ENCODE results near the gene YRDC. TPM values are rescaled to one million over a fixed set of nuclear protein-coding genes. Genes with fewer than 3 reads are reported as not detected.

The YRDC gene
- total RNA-seq, 3 donors from 2014 or later = 11.6 to 19.3 (median 12.5) TPM

DNA sequence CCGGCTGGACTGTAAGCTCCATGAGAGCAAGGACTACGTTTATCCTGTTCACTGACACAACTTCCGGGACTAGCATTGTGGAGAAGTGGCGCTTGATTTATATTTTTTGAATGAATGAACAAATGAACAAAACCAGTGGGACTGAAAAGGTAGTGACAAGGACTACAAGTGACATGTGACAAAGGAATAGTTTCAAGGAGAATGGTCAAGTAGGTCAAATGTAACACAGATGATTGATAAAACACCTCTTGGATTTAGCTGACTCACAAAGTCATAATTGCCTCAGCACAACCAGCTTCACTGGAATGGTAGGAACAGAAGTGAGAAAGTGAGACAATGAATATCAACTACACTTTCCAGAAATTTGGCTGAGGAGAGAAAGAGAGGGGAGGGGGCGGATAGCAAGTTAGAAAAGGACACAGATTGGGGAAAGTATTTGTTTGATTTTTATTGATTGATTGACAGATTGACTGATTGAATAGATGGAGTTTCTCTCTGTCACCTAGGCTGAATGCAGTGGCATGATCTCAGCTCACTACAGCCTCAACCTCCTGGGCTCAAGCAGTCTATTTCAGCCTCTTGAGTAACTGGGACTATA is 37.1 kb upstream of the YRDC start:
- H3K4me3 ChIP-seq = no peak overlapping the region
- TF ChIP-seq, protein P1, sequence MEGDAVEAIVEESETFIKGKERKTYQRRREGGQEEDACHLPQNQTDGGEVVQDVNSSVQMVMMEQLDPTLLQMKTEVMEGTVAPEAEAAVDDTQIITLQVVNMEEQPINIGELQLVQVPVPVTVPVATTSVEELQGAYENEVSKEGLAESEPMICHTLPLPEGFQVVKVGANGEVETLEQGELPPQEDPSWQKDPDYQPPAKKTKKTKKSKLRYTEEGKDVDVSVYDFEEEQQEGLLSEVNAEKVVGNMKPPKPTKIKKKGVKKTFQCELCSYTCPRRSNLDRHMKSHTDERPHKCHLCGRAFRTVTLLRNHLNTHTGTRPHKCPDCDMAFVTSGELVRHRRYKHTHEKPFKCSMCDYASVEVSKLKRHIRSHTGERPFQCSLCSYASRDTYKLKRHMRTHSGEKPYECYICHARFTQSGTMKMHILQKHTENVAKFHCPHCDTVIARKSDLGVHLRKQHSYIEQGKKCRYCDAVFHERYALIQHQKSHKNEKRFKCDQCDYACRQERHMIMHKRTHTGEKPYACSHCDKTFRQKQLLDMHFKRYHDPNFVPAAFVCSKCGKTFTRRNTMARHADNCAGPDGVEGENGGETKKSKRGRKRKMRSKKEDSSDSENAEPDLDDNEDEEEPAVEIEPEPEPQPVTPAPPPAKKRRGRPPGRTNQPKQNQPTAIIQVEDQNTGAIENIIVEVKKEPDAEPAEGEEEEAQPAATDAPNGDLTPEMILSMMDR (IDR thresholded peaks at IDR 0.05) = no peak
- TF ChIP-seq POLR2A (IDR thresholded peaks at IDR 0.05) (no peak), POLR2AphosphoS5 (IDR thresholded peaks at IDR 0.05) (no peak)
- no peaks in the 10 kb centered on the region for H3K4me1 ChIP-seq
- no peaks in the 10 kb centered on the region for H3K9me3 ChIP-seq
- no peak for DNase-seq (ENCODE audit: low spot score in 2 of 2)
- H3K27ac ChIP-seq = no peak overlapping the region
- H3K36me3 ChIP-seq = no peaks in the 10 kb centered on the region
- H3K27me3 ChIP-seq = no peaks in the 10 kb centered on the region
- intact Hi-C loops (cut with DNase I; ENCODE audit: low total_unique reads) = loop anchor here (5.0 to 10.0 kb wide), 2 partner anchors 283 to 1370 kb away; no protein-coding TSS in a partner anchor

DNA sequence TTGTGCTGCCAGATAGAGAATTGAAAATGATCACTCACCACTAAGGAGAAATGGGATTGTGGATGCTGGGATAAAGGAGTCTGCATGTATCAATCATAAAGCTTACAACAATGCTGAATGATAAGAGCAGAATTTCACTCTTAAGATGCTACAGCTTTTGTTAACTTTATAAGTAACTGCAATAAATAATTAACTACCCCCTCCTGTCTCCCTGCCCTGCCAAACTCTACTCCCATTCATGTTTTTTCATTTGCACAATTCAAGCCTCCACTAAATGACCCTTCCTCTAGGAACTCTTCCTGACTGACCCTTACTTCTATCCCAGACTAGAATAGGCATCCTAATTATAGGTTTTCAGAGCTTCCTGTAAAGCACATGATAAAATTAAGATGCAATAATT is 36.5 kb upstream of the YRDC start:
- no peak overlapping the region for H3K4me3 ChIP-seq
- H3K4me1 ChIP-seq = no peaks in the 10 kb centered on the region
- TF ChIP-seq, protein P1 (IDR thresholded peaks at IDR 0.05) = no peak
- TF ChIP-seq POLR2A (IDR thresholded peaks at IDR 0.05) (no peak), POLR2AphosphoS5 (IDR thresholded peaks at IDR 0.05) (no peak)
- no peak for DNase-seq (ENCODE audit: low spot score in 2 of 2)
- no peaks in the 10 kb centered on the region for H3K9me3 ChIP-seq
- no peak overlapping the region for H3K27ac ChIP-seq
- intact Hi-C loops (cut with DNase I; ENCODE audit: low total_unique reads) = loop anchor here (10.0 kb wide), 1 partner anchor 1370 kb away; no protein-coding TSS in a partner anchor
- no peaks in the 10 kb centered on the region for H3K27me3 ChIP-seq
- H3K36me3 ChIP-seq = no peaks in the 10 kb centered on the region

DNA sequence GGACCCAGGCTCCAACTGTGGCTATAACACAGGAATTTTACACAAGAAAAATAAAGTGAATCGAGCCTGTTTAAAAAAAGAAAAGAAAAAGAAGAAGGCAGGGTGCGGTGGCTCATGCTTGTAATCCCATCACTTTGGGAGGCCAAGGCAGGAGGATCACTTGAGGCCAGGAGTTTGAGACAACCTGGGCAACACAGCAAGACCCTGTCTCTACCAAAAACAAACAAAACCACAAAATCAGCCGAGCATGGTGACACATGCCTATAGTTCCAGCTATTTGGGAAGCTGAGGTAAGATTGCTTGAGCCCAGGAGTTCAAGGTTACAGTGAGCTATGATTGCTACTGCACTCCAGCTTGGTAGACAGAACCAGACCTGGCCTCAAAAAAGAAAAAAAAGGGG is 33.6 kb upstream of the YRDC start:
- Histone ChIP-seq H3K27ac (no peak overlapping the region), H3K9me3 (no peaks in the 10 kb centered on the region), H3K4me3 (no peak overlapping the region), H3K27me3 (no peaks in the 10 kb centered on the region), H3K36me3 (peaks cover 8% of the 10 kb centered on the region), H3K4me1 (no peaks in the 10 kb centered on the region)
- intact Hi-C loops (cut with DNase I; ENCODE audit: low total_unique reads) = loop anchor here (10.0 kb wide), 1 partner anchor 1373 kb away; no protein-coding TSS in a partner anchor
- DNase-seq (ENCODE audit: low spot score in 2 of 2) = no peak
- TF ChIP-seq, protein P1 (IDR thresholded peaks at IDR 0.05) = no peak
- TF ChIP-seq POLR2A (IDR thresholded peaks at IDR 0.05) = no peak
- TF ChIP-seq POLR2AphosphoS5 (IDR thresholded peaks at IDR 0.05) = no peak

DNA sequence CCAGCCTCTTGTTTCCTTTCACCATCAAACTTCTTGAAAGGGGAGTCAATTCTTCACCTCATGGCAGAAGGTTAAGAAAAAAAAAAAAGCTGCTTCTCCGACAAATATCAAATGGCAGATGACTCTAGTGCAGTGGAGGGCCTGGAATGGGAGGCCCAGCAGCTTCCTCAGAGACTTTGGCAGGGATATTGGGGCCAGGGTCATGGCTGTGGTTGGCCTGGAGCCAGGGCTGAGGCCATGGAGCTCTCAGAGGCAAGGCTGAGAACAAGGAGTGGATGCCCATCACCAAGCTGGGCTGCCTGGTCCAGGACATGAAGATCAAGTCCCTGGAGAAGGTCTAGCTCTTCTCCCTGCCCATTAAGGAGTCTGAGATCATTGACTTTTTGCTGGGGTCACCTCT is 32.7 kb upstream of the YRDC start:
- Histone ChIP-seq H3K4me3 (no peak overlapping the region), H3K27me3 (no peaks in the 10 kb centered on the region), H3K4me1 (no peaks in the 10 kb centered on the region), H3K27ac (no peak overlapping the region), H3K9me3 (no peaks in the 10 kb centered on the region), H3K36me3 (peaks cover 8% of the 10 kb centered on the region)
- DNase-seq (ENCODE audit: low spot score in 2 of 2) = no peak
- intact Hi-C loops (cut with DNase I; ENCODE audit: low total_unique reads) = loop anchor here (10.0 kb wide), 1 partner anchor 1374 kb away; no protein-coding TSS in a partner anchor
- TF ChIP-seq, protein P1 (IDR thresholded peaks at IDR 0.05) = no peak
- TF ChIP-seq POLR2AphosphoS5 (IDR thresholded peaks at IDR 0.05) (no peak), POLR2A (IDR thresholded peaks at IDR 0.05) (no peak)

DNA sequence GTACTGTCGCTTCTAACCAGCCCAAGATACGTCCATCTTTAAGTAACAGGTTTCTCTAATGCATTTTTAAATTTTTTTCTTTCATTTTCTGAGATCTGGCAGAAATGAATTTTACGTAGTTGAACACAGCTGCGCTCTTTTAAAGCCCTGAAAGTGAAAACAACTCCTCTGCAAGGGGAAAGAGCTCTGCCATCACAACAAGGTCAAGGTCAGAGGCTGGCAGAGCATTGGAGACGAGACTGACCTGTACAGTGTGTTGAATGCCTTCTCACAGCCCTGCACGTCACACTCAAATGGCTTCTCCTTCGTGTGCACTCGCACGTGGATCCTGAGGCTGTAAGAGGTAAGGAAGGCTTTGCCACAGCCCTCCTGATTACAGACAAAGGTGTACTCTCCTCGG is 31.7 kb upstream of the YRDC start:
- no peak for DNase-seq (ENCODE audit: low spot score in 2 of 2)
- Histone ChIP-seq H3K9me3 (no peaks in the 10 kb centered on the region), H3K36me3 (peaks cover 8% of the 10 kb centered on the region), H3K4me1 (no peaks in the 10 kb centered on the region), H3K4me3 (no peak overlapping the region), H3K27ac (no peak overlapping the region), H3K27me3 (no peaks in the 10 kb centered on the region)
- TF ChIP-seq POLR2AphosphoS5 (IDR thresholded peaks at IDR 0.05) (no peak), POLR2A (IDR thresholded peaks at IDR 0.05) (no peak)
- TF ChIP-seq, protein P1 (IDR thresholded peaks at IDR 0.05) = no peak
- intact Hi-C loops (cut with DNase I; ENCODE audit: low total_unique reads) = loop anchor here (10.0 kb wide), 1 partner anchor 1375 kb away; no protein-coding TSS in a partner anchor

All from breast epithelium (tissue), 4 donors.